ENCODE data around the gene MIS12.

The MIS12 gene

GRCh38 chr17:5536866-5537650 is 50.7 kb downstream of the MIS12 start:
- DNase-seq, result no peak

DNA sequence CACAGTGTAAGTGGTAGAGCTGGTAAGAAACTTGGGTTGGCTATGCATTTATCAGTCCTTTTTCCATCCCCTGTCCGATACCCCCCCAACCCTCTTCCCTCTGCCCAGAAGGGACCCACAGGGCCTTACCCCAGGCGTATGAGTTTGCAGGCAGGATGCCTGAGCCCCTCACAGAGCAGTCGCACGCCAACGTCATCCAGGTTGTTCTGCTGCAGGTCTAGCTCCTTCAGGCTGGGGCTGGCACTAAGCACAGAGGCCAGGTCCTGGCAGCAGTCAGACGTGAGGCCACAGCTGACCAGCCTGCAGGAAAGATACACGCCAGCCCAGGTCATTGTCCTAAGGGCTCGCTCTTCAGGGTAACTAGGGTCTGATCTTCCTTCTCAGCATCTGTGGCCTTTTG is 52.9 kb downstream of the MIS12 start:
- DNase-seq, result no peak

GRCh38 chr17:5540321-5540720 is 54.0 kb downstream of the MIS12 start:
- DNase-seq, result no peak

Measured in suppressor macrophage treated with lipopolysaccharide for 1 hour (primary cell).